Measurements from ENCODE around the gene CCNI2.

The CCNI2 gene

GRCh38 chr5:132750471-132751230 lies 3.4 kb downstream of the CCNI2 start:
- DNase-seq = no peak

DNA sequence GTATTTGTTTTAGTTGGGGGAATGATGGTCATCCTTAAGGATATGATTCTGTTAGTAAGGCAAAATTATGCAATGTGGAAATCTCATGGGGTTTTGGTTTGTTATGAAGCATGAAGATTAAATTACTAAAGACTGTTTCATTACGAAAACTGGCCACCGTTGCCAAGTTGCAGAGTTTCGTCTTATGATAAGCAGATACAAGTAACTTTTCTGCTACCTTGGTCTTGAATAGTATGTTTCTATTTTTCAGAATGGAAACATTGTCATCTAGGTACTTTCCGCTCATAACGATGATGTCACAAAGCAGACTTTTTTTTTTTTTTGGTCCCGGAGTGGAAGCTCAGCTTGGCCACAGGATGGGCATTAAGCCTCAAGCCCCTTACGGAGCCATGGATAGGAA lies 4.2 kb downstream of the CCNI2 start:
- no peak for DNase-seq

- no peak for DNase-seq
Observed at GRCh38 chr5:132751971-132752580, 4.8 kb downstream of the CCNI2 start.

DNA sequence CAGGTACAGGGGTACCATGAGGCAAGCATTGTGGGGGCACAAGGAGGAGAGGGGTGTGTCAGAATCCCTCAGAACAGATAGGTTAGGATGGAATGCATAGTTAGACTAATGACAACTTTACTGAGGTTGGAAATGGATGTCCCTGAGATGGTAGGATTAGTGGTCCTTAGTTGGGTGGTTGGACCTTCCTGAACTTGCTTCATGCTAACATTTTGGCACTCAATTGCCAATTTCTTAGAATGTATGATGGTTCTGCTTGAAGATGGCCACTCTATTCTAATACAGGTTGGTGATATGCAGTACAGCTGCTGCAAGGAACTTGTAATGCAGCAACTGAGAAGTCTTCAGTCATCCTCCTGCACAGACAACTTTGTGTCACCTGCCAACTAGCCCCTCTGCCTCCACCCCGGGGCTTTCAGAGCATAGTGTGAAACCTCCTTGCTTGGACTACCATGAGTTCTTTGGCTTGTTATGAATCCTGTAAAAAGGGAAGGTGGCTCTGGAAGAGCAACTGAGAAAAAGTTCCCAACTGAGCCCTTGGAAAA lies 5.4 kb downstream of the CCNI2 start:
- no peak for DNase-seq

GRCh38 chr5:132753135-132753987 lies 6.1 kb downstream of the CCNI2 start:
- DNase-seq = peak; percentile 21

- DNase-seq = no peak
Observed at GRCh38 chr5:132754111-132754510, 6.9 kb downstream of the CCNI2 start.

GRCh38 chr5:132754947-132755346 lies 7.7 kb downstream of the CCNI2 start:
- DNase-seq = peak; percentile 48

GRCh38 chr5:132756542-132756941 lies 9.3 kb downstream of the CCNI2 start:
- DNase-seq = no peak

DNA sequence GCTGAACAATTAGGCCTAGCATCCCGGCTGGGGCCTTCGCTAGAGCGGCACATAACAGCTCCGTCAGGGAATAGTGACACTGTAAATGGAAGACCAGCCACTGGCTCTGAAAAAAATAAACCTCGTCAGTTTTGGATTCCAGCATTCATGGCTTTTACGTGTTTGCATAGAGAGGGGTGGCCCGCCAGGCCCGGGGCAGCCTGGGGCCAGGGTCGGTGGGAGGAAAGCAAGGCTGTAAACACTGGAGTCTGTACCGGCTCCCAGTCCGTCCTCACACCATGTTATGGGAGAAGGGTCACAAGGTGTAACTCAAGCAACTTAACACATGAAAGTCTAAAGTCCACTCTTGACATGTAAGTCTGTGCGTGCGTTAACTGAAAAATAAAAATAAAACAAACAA lies 11.2 kb downstream of the CCNI2 start:
- DNase-seq = no peak

- DNase-seq = no peak
Observed at GRCh38 chr5:132759114-132760048, 12.2 kb downstream of the CCNI2 start.

DNA sequence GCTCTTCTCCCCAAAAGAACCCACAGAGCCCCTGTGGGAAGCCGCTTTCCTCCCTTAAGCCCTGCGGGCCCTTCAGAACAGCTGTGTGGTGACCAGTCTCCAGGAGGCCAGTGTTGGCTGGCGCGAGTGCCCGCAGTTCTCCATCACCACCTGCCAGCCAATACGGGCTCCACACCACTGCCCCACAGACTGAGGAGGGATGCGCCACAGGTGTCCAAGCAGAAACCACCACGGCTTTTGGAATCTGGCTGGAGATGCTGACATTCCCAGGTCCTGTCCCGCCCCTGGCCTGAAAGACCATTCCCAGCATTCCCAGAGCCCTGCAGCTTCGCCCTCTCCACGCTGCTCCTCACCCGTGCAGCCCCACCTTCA lies 12.8 kb downstream of the CCNI2 start:
- no peak for DNase-seq

DNA sequence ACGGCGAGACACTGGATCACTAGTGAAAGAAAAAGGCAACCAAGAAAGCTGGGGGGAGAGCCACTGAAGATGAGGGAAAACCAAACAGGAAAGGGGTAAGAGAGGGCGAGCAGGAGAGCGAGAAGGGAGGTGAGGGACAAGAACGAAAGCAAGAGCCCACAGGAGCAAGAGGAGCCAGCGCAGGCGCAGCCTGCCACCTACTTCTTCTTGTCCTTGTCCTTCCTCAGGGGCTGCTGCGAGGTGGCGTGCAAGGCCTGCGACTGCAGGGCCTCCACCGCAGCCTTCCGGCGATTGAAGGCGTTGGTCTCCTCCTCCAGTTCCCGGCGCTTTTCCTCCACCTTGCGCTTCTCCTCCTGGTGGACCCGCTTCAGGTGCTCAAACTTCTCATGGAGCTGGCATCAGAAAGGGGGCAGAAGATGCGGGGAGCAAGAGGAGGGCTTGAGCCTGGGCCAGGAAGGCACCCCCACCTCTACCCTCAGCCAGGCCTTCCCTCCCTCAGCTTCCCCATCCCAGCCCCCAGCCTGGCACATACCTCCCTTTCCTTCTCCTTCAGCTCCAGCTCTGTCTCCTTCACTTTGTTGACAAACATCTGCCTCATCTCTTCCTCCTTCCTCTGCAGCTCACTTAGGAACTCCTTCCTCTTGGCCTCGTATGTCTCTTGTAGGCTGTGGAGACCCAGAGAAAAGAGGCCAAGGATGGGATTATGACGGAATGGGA lies 13.5 kb downstream of the CCNI2 start:
- DNase-seq = no peak

GRCh38 chr5:132761321-132762240 lies 14.4 kb downstream of the CCNI2 start:
- no peak for DNase-seq

DNA sequence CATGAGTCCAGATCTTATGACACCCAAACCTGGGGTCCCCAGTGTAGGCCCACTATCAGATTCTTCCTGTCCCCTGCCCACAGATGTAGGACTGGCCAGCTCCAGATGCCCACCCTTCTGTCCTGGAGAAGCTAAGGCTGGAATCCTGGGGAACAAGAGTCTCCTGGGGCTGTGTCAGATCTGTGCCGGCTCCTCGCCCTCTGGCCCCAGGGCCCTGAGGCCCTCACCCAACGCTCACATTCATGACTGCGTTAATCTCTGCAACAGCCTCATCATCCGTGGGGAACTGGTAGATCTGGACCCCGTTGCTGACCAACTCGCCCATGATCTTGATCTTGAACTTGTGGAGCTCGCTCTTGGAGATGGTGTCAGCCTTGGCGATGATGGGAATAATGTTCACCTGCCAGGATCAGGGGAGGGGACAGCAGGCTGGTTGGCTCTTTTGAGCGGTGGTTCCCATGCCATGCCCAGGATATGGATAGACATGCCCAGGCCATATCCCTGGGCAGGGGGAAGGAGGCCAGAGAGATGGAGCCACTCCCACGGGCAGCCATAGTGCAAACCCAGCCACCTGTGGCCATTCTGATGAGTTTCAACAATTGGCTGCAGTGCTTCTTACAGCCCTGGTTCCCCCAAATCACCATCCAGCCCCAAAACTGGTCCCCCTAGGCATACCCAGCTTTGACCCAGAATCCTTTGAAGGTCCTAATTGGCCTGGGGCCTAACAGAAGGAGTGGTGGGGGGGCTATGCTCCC lies 15.2 kb downstream of the CCNI2 start:
- DNase-seq = no peak

DNA sequence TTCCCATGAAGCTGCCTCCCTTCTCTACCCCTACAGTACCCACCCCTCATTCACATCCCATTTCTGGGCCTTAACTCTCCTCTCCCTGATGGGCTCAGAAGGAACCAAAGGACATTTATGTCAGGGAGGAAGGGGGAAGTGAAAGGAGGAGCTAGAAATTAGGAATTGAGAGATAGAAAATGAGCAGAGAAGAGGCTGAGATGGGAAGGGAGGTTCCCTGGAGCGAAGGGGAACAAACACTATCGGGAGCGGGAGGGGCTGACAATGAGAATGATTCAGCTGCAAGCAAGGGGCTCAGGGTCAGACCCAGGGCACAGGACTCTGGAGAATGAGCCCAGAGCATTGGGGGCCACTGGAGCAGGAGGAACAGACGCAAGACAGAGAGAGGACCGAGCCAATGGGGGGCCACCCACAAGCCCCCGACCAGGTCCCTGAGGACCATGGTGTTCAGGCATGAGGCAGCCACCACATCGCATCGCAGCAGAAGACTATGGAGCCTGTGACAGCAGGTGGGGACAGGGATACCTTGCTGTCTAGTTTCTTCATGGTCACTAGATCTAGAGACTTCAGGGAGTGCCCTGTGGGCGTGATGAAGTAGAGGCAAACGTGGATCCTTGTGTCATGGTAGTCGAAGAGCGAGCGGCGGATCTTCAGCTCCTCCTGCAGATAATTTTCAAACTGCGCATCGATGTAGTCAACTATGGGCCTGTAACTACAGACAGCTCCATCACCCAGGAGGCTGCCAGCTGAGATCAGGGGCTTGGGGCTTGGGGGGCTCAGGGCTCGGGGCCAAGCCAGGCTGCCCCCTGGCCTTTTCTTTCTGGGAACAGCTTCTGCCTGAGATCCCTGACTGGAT lies 16.2 kb downstream of the CCNI2 start:
- DNase-seq = no peak

- no peak for DNase-seq
Observed at GRCh38 chr5:132764051-132764450, 16.8 kb downstream of the CCNI2 start.

GRCh38 chr5:132764671-132765238 lies 17.5 kb downstream of the CCNI2 start:
- no peak for DNase-seq

- no peak for DNase-seq
Observed at GRCh38 chr5:132765311-132766019, 18.2 kb downstream of the CCNI2 start.
